Heart right ventricle (tissue), 16 donors: ENCODE measurements around the gene ALOX5. TPM values are rescaled to one million over a fixed set of nuclear protein-coding genes. Genes with fewer than 3 reads are reported as not detected.

Source experiments
- ATAC-seq, 8 donors: fragments of 200-7000 bp; cut with Tn5 transposase; one replicate each; pipeline ENCODE4 v1.9.1; 2020; ENCODE audit warnings: mild to moderate bottlenecking in 8 of 8, moderate library complexity in 8 of 8, moderate number of reproducible peaks in 1 of 8
- DNase-seq, 2 donors: peaks; one replicate each; pipeline ENCODE4 v3.0.0-alpha.2; 2020
- H3K27ac ChIP-seq, 10 donors: fragments of 200-600 bp; sonication (generic) in 2 of 10; one replicate each; pipeline versions ENCODE4 v1.5.0 to v1.8.0; 2020 to 2022; ENCODE audit warnings: mild to moderate bottlenecking in 3 of 10
- H3K27me3 ChIP-seq, 7 donors: fragments of 200-600 bp; one replicate each; pipeline ENCODE4 v1.8.0; 2021 to 2022; ENCODE audit warnings: mild to moderate bottlenecking in 2 of 7
- H3K36me3 ChIP-seq, 9 donors: fragments of 200-600 bp; sonication (generic) in 1 of 9; one replicate each; pipeline versions ENCODE4 v1.5.0 to v1.8.0; 2020 to 2022; ENCODE audit warnings: mild to moderate bottlenecking in 2 of 9
- H3K4me1 ChIP-seq, 9 donors: fragments of 200-600 bp; sonication (generic) in 1 of 9; one replicate each; pipeline versions ENCODE4 v1.5.0 to v1.8.0; 2020 to 2022; ENCODE audit warnings: mild to moderate bottlenecking in 4 of 9
- H3K4me3 ChIP-seq, 10 donors: fragments of 200-600 bp; sonication (generic) in 2 of 10; one replicate each; pipeline versions ENCODE4 v1.5.0 to v1.8.0; 2020 to 2022; ENCODE audit warnings: mild to moderate bottlenecking in 7 of 10, moderate library complexity in 2 of 10
- H3K9me3 ChIP-seq, 11 donors: fragments of 200-600 bp in 10 of 11; sonication (generic) in 2 of 11; one replicate each; pipeline versions ENCODE4 v1.5.0 to v1.8.0; 2013 to 2022; ENCODE audit warnings: mild to moderate bottlenecking in 2 of 11, control low read depth in 1 of 11, moderate library complexity in 1 of 11
- WGBS, 2 donors: extraction: QIAGEN DNeasy Blood & Tissue Kit; methylation state at CpG; one replicate each; pipeline ENCODE4 v1.1.7; 2013; ENCODE audit warnings: inconsistent platforms in 1 of 2; 5-methylcytosine and 5-hydroxymethylcytosine counted together
- intact Hi-C, 10 donors: fragments of 100-400 bp; cut with DNase I; formaldehyde crosslinking; loops; one replicate each; pipeline versions ENCODE4 v1.11.1 to v1.14.2; 2022
- polyA plus RNA-seq, 2 donors: library from polyadenylated mRNA; stranded (reverse); fragments of 200-250 nt; gene quantifications; one replicate each; pipeline ENCODE4 v1.2.3, GENCODE V29; 2013
- total RNA-seq, 10 donors: library from RNA; stranded (reverse); fragmentation: NEBNext Ultra II Directional in 3 of 10; extraction: Animal tissue kit (Norgen Biotek cat#: 25700) in 3 of 10; gene quantifications; one replicate each; pipeline versions ENCODE4 v1.2.1 to v1.2.4, GENCODE V29; 2021 to 2023
- TF ChIP-seq, protein P1 (sequence below), 9 donors: fragments of 200-600 bp; sonication (generic) in 2 of 9; IDR thresholded peaks; one replicate each; pipeline versions ENCODE4 v1.5.0 to v1.8.0; 2021 to 2022; ENCODE audit warnings: antibody characterized with exemption in 9 of 9, mild to moderate bottlenecking in 5 of 9, moderate library complexity in 1 of 9
- donor health status: Arrhythmogenic right ventricular cardiomyopathy.
- donor health status: ischemic (EF 13 %, LVEDD 7.1; RV severe dilation, severe dysfunction).
- donor health status: healthy with polysubstance abuse.
- donor health status: DM: no; HTN: yes; CAD: no.
- donor health status: DM: no; HTN: no; CAD: no.
- donor health status: ischemic (EF 25% LVEDD 6.9; RV normal size, moderate dysfunction).
- donor health status: ischemic (EF 25% LVEDD 5.7; RV mildly dilated, moderate dysfunction).
- donor health status: healthy.
- donor health status: DM: yes; HTN: yes; CAD: no.
- donor health status: Ischemic cardiomyopathy.
- donor health status: ischemic (EF 35%, LVEDD 5.7; RV mildly dilated, moderate dysfunction).
- donor health status: nonischemic (EF 11% LVEDD 7.7; RV severe dilation, severe dysfunction).
- donor health status: DM: yes; HTN: yes; CAD: no.
- donor health status: PGD.
- donor health status: ischemic (EF 29% LVEDD 5.4; RV normal size, mild dysfunction).
- donor health status: nonischemic (EF 23%, LVEDD 6.1; RV moderate dilation, normal function).

Gene ALOX5
- total and polyA plus RNA-seq, 12 donors: 1.8 to 21.8 (median 4.4) TPM

DNA sequence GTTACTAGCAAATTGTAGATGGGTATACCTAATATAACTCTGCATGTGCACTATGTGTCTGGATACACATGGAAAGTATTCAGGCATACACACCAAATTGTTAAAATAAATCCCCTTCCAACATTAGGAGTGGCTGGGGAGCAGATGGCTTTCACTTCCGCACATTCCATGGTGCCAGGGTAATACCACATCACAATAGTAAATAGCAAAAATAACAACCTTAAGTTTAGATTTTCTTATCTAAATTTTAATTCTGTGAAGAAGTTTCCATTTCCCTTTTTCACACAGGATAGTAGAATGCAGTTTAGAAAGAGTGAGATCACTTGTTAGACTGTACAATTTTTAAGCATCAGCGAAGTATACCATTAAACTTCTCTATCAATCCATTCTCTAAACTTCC lies 5.8 kb upstream of the ALOX5 start:
- TF ChIP-seq, protein P1, sequence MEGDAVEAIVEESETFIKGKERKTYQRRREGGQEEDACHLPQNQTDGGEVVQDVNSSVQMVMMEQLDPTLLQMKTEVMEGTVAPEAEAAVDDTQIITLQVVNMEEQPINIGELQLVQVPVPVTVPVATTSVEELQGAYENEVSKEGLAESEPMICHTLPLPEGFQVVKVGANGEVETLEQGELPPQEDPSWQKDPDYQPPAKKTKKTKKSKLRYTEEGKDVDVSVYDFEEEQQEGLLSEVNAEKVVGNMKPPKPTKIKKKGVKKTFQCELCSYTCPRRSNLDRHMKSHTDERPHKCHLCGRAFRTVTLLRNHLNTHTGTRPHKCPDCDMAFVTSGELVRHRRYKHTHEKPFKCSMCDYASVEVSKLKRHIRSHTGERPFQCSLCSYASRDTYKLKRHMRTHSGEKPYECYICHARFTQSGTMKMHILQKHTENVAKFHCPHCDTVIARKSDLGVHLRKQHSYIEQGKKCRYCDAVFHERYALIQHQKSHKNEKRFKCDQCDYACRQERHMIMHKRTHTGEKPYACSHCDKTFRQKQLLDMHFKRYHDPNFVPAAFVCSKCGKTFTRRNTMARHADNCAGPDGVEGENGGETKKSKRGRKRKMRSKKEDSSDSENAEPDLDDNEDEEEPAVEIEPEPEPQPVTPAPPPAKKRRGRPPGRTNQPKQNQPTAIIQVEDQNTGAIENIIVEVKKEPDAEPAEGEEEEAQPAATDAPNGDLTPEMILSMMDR (IDR thresholded peaks at IDR 0.05): no peak
- Histone ChIP-seq H3K27ac (no peak overlapping the region), H3K9me3 (no peaks in the 10 kb centered on the region), H3K27me3 (peaks cover 0 to 24% (median 2%) of the 10 kb centered on the region in 7 donors), H3K36me3 (no peaks in the 10 kb centered on the region), H3K4me1 (peaks cover 0 to 3% (median 2%) of the 10 kb centered on the region in 9 donors), H3K4me3 (no peak overlapping the region)
- ATAC-seq (no peak), DNase-seq (no peak)
- WGBS, 2 donors: 94 to 98% methylated on average over 2 of the region's 2 CpGs
- intact Hi-C loops: no loop called here

DNA sequence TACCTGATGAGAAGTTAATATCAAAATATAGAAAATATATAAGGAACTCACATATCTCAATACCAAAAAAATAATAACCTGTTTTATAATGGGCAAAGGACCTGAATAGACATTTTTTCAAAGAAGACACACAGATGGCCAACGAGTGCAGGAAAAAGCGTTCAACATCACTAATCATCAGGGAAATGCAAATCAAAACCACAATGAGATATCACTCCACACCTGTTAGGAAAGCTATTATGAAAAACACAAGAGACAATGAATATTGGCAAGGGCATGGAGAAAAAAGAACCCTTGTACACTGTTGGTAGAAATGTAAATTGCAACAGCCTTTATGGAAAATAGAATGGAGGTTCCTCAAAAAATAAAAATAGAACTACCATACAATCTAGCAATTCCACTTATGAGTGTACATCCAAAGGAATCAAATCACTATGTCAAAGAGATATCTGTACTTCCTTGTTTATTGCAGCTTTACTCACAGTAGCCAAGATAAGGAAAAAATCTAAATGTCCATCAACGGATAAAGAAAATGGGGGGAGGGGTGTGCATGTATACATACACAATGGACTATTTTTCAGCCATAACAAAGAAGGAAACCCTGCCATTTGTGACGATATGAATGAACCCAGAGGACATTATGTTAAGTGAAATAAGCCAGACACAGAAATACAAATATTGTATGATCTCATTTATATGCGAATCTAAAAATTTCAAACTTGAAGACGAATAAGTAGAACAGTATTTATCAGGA lies 3.6 kb upstream of the ALOX5 start:
- Histone ChIP-seq H3K36me3 (no peaks in the 10 kb centered on the region), H3K9me3 (no peaks in the 10 kb centered on the region), H3K4me1 (peaks cover 0 to 23% (median 19%) of the 10 kb centered on the region in 9 donors), H3K4me3 (no peak overlapping the region), H3K27ac (no peak overlapping the region), H3K27me3 (peaks cover 0 to 46% (median 24%) of the 10 kb centered on the region in 7 donors)
- ATAC-seq (no peak), DNase-seq (no peak)
- 66 to 74% methylated on average over 6 of the region's 6 CpGs for WGBS, 2 donors
- intact Hi-C loops: no loop called here
- TF ChIP-seq, protein P1 (IDR thresholded peaks at IDR 0.05): no peak

DNA sequence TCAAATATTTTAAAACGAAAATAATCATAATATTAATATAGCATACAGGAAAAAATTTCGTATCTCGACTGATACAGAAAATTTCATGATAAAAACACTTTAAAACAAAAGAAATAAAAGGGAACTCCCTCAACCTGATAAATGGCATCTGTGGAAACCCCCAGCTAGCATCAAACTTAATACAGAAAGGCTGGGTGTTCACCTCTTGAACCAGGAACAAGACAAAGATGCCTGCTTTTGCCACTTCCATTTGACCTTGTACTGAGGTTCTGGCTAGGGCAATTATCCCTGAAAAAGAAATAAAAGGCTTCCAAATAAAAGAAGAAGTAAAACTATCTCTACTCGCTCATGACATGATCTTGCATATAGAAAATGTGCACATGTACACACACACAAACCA lies 2.5 kb upstream of the ALOX5 start:
- 69 to 74% methylated on average over 4 of the region's 4 CpGs for WGBS, 2 donors
- Histone ChIP-seq H3K36me3 (no peaks in the 10 kb centered on the region), H3K27me3 (peaks cover 0 to 55% (median 36%) of the 10 kb centered on the region in 7 donors), H3K27ac (no peak overlapping the region), H3K4me3 (no peak overlapping the region), H3K4me1 (peaks cover 0 to 29% (median 19%) of the 10 kb centered on the region in 9 donors), H3K9me3 (no peaks in the 10 kb centered on the region)
- TF ChIP-seq, protein P1 (IDR thresholded peaks at IDR 0.05): no peak
- intact Hi-C loops: no loop called here
- ATAC-seq (no peak), DNase-seq (no peak)

DNA sequence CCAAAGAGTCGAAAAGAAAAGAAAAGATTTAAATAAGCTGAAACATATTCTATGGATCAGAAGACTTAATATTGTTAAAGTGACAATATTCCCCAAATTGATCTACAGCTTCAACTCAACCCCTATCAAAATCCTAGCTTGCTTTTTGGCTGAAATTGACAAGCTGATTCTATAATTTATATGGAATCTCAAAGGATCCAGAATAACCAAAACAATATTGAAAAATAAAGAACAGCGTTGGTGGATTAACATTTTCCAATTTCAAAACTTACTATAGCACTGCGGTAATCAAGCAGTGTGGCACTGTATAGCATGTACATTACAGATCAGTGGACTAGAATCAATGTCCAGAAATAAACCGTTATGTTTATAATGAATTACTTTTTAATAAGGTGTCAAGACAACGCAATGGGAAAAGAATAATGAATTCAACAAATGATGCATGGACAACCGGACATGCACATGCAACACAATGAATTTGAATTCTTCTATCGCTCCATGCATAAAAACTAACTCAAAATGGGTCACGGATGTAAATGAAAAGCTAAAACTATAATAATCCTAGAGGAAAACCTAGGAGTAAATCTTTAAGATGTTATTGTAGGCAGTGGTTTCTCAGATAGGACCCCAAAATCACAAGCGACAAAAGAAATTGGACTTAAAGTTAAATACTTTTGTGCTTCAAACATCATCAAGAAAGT lies 1.6 kb upstream of the ALOX5 start:
- DNase-seq (no peak), ATAC-seq (no peak)
- intact Hi-C loops: no loop called here
- TF ChIP-seq, protein P1 (IDR thresholded peaks at IDR 0.05): no peak
- H3K4me3 ChIP-seq: no peak overlapping the region
- 77 to 78% methylated on average over 9 of the region's 9 CpGs for WGBS, 2 donors
- H3K27me3 ChIP-seq: peaks cover 0 to 57% (median 44%) of the 10 kb centered on the region in 7 donors
- no peak overlapping the region for H3K27ac ChIP-seq
- H3K4me1 ChIP-seq: peaks cover 0 to 33% (median 19%) of the 10 kb centered on the region in 9 donors
- no peaks in the 10 kb centered on the region for H3K9me3 ChIP-seq
- no peaks in the 10 kb centered on the region for H3K36me3 ChIP-seq
